Measurements from ENCODE around the gene THAP10.

THAP10 gene

DNA sequence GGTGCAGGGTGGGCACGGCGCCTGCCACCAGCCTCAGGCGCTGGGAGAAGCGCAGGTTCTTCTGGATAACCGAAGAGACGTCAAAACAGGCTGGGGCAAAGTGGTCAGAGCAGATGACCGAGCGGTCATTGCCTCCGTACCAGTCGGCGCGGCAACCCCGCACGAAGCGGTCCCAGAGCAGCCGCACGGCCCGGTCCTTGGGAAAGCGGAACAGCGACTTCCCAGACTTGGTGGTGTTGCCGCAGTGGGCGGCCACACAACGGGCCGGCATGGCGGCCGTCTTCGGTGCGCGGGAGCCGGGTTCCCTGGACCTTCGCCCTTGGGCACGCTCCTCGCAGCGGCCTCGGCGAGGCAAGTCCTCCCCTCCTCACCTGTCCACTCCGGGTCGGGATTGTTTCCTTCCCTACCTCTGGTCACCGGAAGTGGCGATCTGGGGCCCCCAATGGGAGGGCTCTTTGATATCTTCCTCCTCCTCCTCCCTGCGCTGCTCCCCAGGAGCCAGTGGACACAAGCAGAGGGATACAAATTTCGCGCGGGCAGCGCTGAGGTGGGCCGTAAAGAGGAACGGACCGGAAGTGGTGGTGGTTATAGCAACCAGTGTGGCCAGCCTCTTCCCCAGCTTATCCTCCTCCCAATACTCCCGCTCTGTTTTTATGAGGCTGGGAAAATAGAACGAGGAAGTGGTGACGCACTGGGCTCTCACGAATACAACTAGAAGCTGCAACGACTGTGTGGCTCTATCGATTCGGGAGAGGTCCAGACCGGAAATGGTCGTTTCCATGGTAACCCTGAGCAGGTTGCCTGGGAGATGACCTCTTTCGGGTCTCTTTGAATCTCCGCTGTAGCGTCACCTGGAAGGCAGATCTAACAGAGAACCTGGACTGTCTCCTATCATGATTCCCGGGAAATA is at the start of gene THAP10, which contains the start of gene LRRC49:
Gene THAP10 (minus strand): TSS at position 432 of the 910 bp plus-strand sequence. CDS start 161 bp downstream, at position 271.
Gene LRRC49 (plus strand): TSS at position 825 of the 910 bp plus-strand sequence. CDS start 69 bp downstream, at position 894.
- intact Hi-C loops (cut with DNase I; ENCODE audit: low total_unique reads) = no loop called here
- no peak for TF ChIP-seq CTCF (IDR thresholded peaks at IDR 0.05)
- peak within 1 kb of the TSS; percentile 80 to 83 for H3K27ac ChIP-seq
- DNase-seq = peak; percentile 93
- peaks cover 0 to 21% (median 11%) of the 10 kb centered on the region in 4 donors for H3K4me1 ChIP-seq
- peak within 1 kb of the TSS; percentile 61 to 79 for H3K4me3 ChIP-seq
- no peaks in the 10 kb centered on the region for H3K9me3 ChIP-seq
- H3K27me3 ChIP-seq = no peaks in the 10 kb centered on the region
- peaks cover 0 to 1% (median 0%) of the 10 kb centered on the region in 3 donors for H3K36me3 ChIP-seq

DNA sequence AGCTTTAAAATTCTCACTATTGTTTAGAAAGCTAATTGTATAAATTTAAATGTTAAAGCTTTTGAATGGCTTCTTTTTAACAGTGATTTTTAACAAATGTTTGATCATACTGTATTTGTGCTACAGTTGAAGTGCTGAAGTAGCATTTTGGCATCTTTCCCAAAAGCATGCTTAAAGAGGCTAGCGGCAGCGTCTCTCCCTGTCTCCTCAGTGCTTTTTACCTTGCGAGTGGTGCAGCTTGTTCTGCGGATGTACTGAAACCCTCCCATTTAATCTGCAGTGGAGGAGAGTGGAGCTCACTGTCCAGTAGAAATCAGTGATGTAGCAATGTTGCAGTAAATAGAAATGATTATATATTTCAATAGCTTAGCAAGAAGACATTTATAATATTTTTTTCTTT is 44.1 kb upstream of the THAP10 start:
- H3K36me3 ChIP-seq = no peaks in the 10 kb centered on the region
- H3K27me3 ChIP-seq = no peaks in the 10 kb centered on the region
- no peak overlapping the region for H3K27ac ChIP-seq
- no peaks in the 10 kb centered on the region for H3K9me3 ChIP-seq
- no peak for TF ChIP-seq CTCF (IDR thresholded peaks at IDR 0.05)
- H3K4me3 ChIP-seq = no peak overlapping the region
- H3K4me1 ChIP-seq = no peaks in the 10 kb centered on the region
- intact Hi-C loops (cut with DNase I; ENCODE audit: low total_unique reads) = no loop called here
- no peak for DNase-seq

DNA sequence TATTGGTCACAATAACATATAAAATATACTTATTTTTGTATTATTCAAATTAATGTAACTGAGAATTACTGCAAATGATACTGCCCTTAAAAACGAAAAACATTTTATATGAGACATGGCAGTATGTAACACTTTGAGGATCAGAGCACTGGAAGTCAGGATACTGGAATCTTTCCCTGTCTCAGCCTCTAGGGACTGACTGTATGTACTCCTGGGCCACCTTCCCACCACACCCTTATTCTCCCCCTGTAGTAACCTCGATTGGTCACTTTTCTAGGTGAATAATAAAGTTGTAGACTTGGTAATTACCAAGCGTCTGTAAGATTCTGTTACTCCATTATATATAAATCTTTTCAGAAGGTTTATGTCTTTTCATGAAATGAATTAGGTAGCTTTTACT is 43.4 kb upstream of the THAP10 start:
- no peak for DNase-seq
- no peak overlapping the region for H3K27ac ChIP-seq
- H3K36me3 ChIP-seq = no peaks in the 10 kb centered on the region
- no peaks in the 10 kb centered on the region for H3K9me3 ChIP-seq
- H3K4me3 ChIP-seq = no peak overlapping the region
- H3K27me3 ChIP-seq = no peaks in the 10 kb centered on the region
- no peak for TF ChIP-seq CTCF (IDR thresholded peaks at IDR 0.05)
- intact Hi-C loops (cut with DNase I; ENCODE audit: low total_unique reads) = no loop called here
- no peaks in the 10 kb centered on the region for H3K4me1 ChIP-seq

DNA sequence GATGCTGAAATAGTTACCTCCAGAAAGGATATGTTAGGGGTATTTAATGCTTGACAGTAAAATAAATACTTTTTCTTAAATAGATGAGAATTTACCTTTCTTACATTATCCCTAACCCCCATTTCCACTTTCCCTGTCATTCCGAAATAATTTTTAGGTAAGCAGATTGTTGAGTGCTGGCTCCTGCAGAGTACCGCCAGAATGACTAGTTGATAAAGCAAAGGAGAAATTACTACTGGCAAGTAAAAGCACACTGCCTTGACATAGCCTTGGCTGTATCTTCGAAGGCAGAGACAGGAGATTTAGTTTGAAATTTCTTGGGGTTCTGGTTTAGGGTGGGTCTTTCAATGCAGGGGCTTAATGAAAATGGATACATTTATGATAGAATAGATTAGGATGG is 41.2 kb upstream of the THAP10 start:
- DNase-seq = no peak
- no peak overlapping the region for H3K27ac ChIP-seq
- no peaks in the 10 kb centered on the region for H3K27me3 ChIP-seq
- no peak for TF ChIP-seq CTCF (IDR thresholded peaks at IDR 0.05)
- intact Hi-C loops (cut with DNase I; ENCODE audit: low total_unique reads) = no loop called here
- H3K9me3 ChIP-seq = no peaks in the 10 kb centered on the region
- H3K4me1 ChIP-seq = no peaks in the 10 kb centered on the region
- no peak overlapping the region for H3K4me3 ChIP-seq
- H3K36me3 ChIP-seq = no peaks in the 10 kb centered on the region

- no peaks in the 10 kb centered on the region for H3K4me1 ChIP-seq
- DNase-seq = no peak
- H3K36me3 ChIP-seq = no peaks in the 10 kb centered on the region
- no peak for TF ChIP-seq CTCF (IDR thresholded peaks at IDR 0.05)
- no peaks in the 10 kb centered on the region for H3K9me3 ChIP-seq
- no peak overlapping the region for H3K27ac ChIP-seq
- no peaks in the 10 kb centered on the region for H3K27me3 ChIP-seq
- H3K4me3 ChIP-seq = no peak overlapping the region
- intact Hi-C loops (cut with DNase I; ENCODE audit: low total_unique reads) = no loop called here
These were observed 40.2 kb upstream of the THAP10 start for GRCh38 chr15:70932397-70932796.
